Measurements from ENCODE around the gene ANKRD33B. TPM values are rescaled to one million over a fixed set of nuclear protein-coding genes. Genes with fewer than 3 reads are reported as not detected.

The ANKRD33B gene
- total RNA-seq, 1 experiment from 2014 or later, result 0.75 TPM

DNA sequence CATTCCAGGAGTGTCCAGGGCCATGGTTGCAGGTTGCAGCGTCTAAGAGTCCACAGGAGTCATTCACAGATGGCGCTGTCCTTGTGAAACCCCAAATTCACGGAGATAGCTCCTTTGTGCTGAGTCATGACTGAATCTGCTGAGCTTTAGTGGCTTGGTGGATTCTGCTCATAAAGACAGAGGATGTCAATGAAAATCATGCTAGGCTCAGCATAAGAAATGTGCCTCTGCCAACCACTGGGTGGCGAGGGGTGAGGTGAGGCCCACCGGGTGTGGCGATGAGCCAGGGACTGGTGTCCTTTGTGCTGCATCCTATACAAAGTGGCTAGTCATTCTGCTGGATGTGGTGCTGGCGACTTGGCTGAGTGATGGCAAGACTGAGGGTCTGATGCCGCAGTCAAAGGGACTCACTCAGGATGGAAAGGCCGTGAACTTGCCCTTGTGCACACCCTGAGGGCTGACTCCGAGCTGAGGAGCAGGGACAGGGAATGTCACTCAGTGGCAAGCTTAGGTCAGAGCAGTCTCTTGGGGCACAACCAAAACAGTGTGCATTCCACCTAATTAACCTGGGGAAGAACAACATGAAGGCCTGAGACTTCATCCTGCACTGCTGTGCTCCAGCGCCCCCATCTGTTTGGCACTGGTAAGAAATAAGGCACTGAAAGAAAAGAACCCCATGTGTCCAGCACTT is 125.7 kb downstream of the ANKRD33B start:
- no TSS peak for BruUV-seq (replicated peaks)
- H3K27ac ChIP-seq (ENCODE audit: low read depth, low read length, poor library complexity, severe bottlenecking), result no peak overlapping the region
- ChIA-PET POLR2A (ENCODE audit: low non-redundant PET) (no interaction called here), CTCF (no interaction called here)
- H3K36me3 ChIP-seq (ENCODE audit: insufficient read depth, low read length, poor library complexity, severe bottlenecking), result peaks cover 6% of the 10 kb centered on the region
- intact Hi-C loops (cut with micrococcal nuclease; ENCODE audit: unreplicated experiment), result loop anchor here (10.0 kb wide), 2 partner anchors 295 to 1335 kb away; no protein-coding TSS in a partner anchor
- H3K4me3 ChIP-seq (ENCODE audit: low read depth, low read length, poor library complexity, severe bottlenecking), result no peak overlapping the region
- peak; percentile 77 for DNase-seq (ENCODE audit: low spot score)
- no peak for TF ChIP-seq EZH2 (IDR thresholded peaks at IDR 0.05; ENCODE audit: borderline replicate concordance, low read depth, low read length, poor library complexity, severe bottlenecking)
- TF ChIP-seq, protein P1, sequence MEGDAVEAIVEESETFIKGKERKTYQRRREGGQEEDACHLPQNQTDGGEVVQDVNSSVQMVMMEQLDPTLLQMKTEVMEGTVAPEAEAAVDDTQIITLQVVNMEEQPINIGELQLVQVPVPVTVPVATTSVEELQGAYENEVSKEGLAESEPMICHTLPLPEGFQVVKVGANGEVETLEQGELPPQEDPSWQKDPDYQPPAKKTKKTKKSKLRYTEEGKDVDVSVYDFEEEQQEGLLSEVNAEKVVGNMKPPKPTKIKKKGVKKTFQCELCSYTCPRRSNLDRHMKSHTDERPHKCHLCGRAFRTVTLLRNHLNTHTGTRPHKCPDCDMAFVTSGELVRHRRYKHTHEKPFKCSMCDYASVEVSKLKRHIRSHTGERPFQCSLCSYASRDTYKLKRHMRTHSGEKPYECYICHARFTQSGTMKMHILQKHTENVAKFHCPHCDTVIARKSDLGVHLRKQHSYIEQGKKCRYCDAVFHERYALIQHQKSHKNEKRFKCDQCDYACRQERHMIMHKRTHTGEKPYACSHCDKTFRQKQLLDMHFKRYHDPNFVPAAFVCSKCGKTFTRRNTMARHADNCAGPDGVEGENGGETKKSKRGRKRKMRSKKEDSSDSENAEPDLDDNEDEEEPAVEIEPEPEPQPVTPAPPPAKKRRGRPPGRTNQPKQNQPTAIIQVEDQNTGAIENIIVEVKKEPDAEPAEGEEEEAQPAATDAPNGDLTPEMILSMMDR (conservative IDR thresholded peaks at IDR 0.05; ENCODE audit: low read depth, low read length), result peak; percentile 53
- H3K4me1 ChIP-seq (ENCODE audit: insufficient read depth, low read length, poor library complexity, severe bottlenecking), result no peaks in the 10 kb centered on the region
- no peaks in the 10 kb centered on the region for H3K27me3 ChIP-seq (replicated peaks; ENCODE audit: insufficient read depth, low read depth, low read length, poor library complexity)
- no peaks in the 10 kb centered on the region for H3K9me3 ChIP-seq (ENCODE audit: low read depth, low read length, poor library complexity, severe bottlenecking)

DNA sequence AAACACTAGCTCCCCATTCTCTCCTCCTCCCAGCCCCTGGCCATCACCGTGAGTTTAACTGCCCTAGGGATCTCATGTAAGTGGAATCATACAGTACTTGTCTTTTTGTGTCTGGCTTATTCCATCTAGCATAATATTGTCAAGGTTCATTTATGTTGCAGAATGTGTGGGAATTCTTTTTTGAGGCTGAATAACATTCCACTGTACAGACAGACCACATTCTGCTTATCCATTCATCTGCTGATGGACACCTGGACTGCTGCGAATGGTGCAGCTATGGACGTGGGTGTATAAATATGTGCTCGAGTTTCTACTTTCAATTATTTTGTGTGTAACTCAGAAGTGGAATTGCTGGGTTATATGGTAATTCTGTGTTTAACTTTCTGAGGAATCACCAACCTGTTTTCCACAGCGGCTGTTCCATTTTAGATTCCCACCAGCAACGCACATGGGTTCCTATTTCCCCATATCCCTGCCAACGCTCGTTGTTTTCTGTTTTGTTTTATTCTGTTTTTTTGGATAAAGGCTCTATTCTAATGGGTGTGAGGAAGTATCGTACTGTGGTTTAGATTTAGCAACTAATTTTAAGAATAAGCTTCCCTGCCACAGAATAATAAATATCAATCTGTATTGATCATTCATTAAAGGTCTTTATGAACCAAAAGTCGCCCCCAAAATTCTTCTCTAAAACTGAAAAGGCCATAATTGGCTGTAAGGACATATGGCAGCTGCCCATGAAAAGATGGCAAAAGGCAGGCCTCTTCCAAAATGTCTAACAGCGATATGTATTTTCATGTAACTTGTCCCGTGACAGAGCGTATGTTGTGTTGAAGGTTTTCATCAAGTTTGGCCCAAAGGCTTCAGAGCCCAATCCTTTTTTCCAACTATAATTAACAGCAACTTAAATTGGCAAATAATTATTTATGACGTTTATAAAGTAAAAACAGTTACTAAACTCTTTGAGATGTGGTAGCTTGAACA is 126.9 kb downstream of the ANKRD33B start:
- Histone ChIP-seq H3K36me3 (ENCODE audit: insufficient read depth, low read length, poor library complexity, severe bottlenecking) (peaks cover 6% of the 10 kb centered on the region), H3K4me1 (ENCODE audit: insufficient read depth, low read length, poor library complexity, severe bottlenecking) (peaks cover 10% of the 10 kb centered on the region), H3K27ac (ENCODE audit: low read depth, low read length, poor library complexity, severe bottlenecking) (no peak overlapping the region), H3K9me3 (ENCODE audit: low read depth, low read length, poor library complexity, severe bottlenecking) (no peaks in the 10 kb centered on the region), H3K4me3 (ENCODE audit: low read depth, low read length, poor library complexity, severe bottlenecking) (no peak overlapping the region), H3K27me3 (replicated peaks; ENCODE audit: insufficient read depth, low read depth, low read length, poor library complexity) (no peaks in the 10 kb centered on the region)
- TF ChIP-seq, protein P1 (conservative IDR thresholded peaks at IDR 0.05; ENCODE audit: low read depth, low read length), result no peak
- no peak for TF ChIP-seq EZH2 (IDR thresholded peaks at IDR 0.05; ENCODE audit: borderline replicate concordance, low read depth, low read length, poor library complexity, severe bottlenecking)
- intact Hi-C loops (cut with micrococcal nuclease; ENCODE audit: unreplicated experiment), result loop anchor here (10.0 kb wide), 2 partner anchors 294 to 1334 kb away; no protein-coding TSS in a partner anchor
- ChIA-PET POLR2A (ENCODE audit: low non-redundant PET) (no interaction called here), CTCF (no interaction called here)
- BruUV-seq (replicated peaks), result no TSS peak
- DNase-seq (ENCODE audit: low spot score), result no peak

DNA sequence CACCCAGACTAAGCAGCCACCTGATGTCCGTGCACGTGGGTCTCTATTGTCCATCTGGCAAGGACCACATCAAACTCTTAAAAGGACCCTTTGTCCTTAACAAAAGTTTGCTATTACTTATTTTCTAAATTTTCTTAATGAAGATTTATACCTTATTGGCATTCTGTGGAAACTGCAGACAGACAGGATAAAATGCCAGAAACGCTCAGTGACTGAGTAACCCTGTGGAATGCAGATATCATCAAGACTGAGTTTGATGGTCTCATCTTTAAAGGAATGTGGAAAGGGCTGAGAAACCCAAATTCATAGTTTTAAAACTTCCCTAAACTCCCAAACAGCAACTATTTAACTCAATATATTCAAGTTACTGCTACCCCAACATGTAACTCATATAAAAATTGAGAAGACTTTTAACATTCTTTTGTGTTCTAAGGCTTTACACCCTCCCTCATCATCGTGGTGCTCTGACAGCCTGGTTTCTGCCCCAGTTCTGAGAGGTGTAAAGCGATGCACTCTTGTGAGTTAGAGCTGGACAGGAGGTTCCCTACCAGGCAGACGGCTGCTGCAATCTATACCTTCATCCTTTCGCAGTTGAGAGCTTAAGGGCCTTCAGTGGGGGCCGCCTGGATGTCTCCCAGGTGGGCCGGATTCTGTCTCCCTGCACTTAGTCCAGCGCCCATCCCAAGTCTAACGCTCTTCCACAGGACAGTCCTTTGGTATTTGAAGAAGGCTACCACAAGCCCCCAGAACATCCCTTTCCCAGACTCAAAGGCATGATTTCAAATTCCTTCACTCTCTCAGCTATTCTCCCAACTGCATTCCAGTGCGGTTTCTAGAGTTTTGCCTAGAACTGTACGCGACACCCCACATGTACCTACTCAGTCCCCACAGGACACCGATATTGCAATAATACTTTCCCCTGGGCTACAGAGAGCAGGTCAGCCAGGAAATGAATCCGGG is 128.2 kb downstream of the ANKRD33B start:
- Histone ChIP-seq H3K4me1 (ENCODE audit: insufficient read depth, low read length, poor library complexity, severe bottlenecking) (peaks cover 21% of the 10 kb centered on the region), H3K9me3 (ENCODE audit: low read depth, low read length, poor library complexity, severe bottlenecking) (no peaks in the 10 kb centered on the region), H3K4me3 (ENCODE audit: low read depth, low read length, poor library complexity, severe bottlenecking) (no peak overlapping the region), H3K27me3 (replicated peaks; ENCODE audit: insufficient read depth, low read depth, low read length, poor library complexity) (no peaks in the 10 kb centered on the region), H3K36me3 (ENCODE audit: insufficient read depth, low read length, poor library complexity, severe bottlenecking) (peaks cover 3% of the 10 kb centered on the region), H3K27ac (ENCODE audit: low read depth, low read length, poor library complexity, severe bottlenecking) (no peak overlapping the region)
- ChIA-PET POLR2A (ENCODE audit: low non-redundant PET) (no interaction called here), CTCF (no interaction called here)
- TF ChIP-seq EZH2 (IDR thresholded peaks at IDR 0.05; ENCODE audit: borderline replicate concordance, low read depth, low read length, poor library complexity, severe bottlenecking), result no peak
- TF ChIP-seq, protein P1 (conservative IDR thresholded peaks at IDR 0.05; ENCODE audit: low read depth, low read length), result no peak
- no TSS peak for BruUV-seq (replicated peaks)
- intact Hi-C loops (cut with micrococcal nuclease; ENCODE audit: unreplicated experiment), result loop anchor here (10.0 kb wide), 2 partner anchors 293 to 1333 kb away; no protein-coding TSS in a partner anchor
- no peak for DNase-seq (ENCODE audit: low spot score)

Measured in A673 (cell line).